SK-N-SH treated with all-trans-retinoic acid at 6 μM for 48 hours (cell line): Measurements from ENCODE around the gene AK1.

Source experiments
- ATAC-seq: fragments of 200-7000 bp; cut with Tn5 transposase; 3 replicates; pipeline ENCODE4 v1.9.1; 2020; ENCODE audit warnings: mild to moderate bottlenecking, moderate library complexity
- ARNTL ChIP-seq: fragments of 450-650 bp; formaldehyde crosslinking; IDR thresholded peaks from 2 replicates; pipeline ENCODE4 v1.5.0; 2020; ENCODE audit warnings: low read depth, mild to moderate bottlenecking, moderate library complexity, borderline replicate concordance
- BACH2 ChIP-seq: fragments of 250-450 bp; sonication (Bioruptor Pico); IDR thresholded peaks from 2 replicates; pipeline ENCODE4 v1.9.0; 2021; ENCODE audit warnings: mild to moderate bottlenecking, borderline replicate concordance
- CSDC2 ChIP-seq: fragments of 250-450 bp; sonication (Bioruptor Pico); IDR thresholded peaks from 2 replicates; pipeline ENCODE4 v1.5.0; 2020; ENCODE audit warnings: mild to moderate bottlenecking, moderate library complexity
- ESRRG ChIP-seq: fragments of 250-450 bp; sonication (Bioruptor Pico); IDR thresholded peaks from 2 replicates; pipeline ENCODE4 v1.6.1; 2021; ENCODE audit warnings: mild to moderate bottlenecking
- GLIS3 ChIP-seq: fragments of 250-450 bp; sonication (Bioruptor Pico); IDR thresholded peaks from 2 replicates; pipeline ENCODE4 v1.5.0; 2020; ENCODE audit warnings: mild to moderate bottlenecking, moderate library complexity
- ISL1 ChIP-seq: fragments of 250-450 bp; sonication (Bioruptor Pico); IDR thresholded peaks from 2 replicates; pipeline ENCODE4 v2.1.2; 2022; ENCODE audit warnings: mild to moderate bottlenecking, moderate library complexity
- OSR1 ChIP-seq: fragments of 250-450 bp; sonication (Bioruptor Pico); IDR thresholded peaks from 2 replicates; pipeline ENCODE4 v1.8.0; 2022; ENCODE audit warnings: moderate library complexity, mild to moderate bottlenecking, inconsistent platforms
- SNAI2 ChIP-seq: fragments of 250-450 bp; sonication (Bioruptor Pico); IDR thresholded peaks from 2 replicates; pipeline ENCODE4 v1.5.0; 2020; ENCODE audit warnings: mild to moderate bottlenecking, moderate library complexity
- TOX ChIP-seq: fragments of 250-450 bp; sonication (Bioruptor Pico); IDR thresholded peaks from 2 replicates; pipeline ENCODE4 v1.8.0; 2021; ENCODE audit warnings: mild to moderate bottlenecking, moderate library complexity, borderline replicate concordance
- ZNF565 ChIP-seq: fragments of 450-650 bp; formaldehyde crosslinking; conservative IDR thresholded peaks from 2 replicates; pipeline ENCODE4 v1.5.0; 2020; ENCODE audit warnings: low read depth, mild to moderate bottlenecking, moderate library complexity
- ZNF8 ChIP-seq: fragments of 450-650 bp; formaldehyde crosslinking; IDR thresholded peaks from 2 replicates; pipeline ENCODE4 v1.5.0; 2020; ENCODE audit warnings: mild to moderate bottlenecking, moderate library complexity
- TF ChIP-seq, protein P1 (sequence below): fragments of 250-450 bp; sonication (Bioruptor Pico); IDR thresholded peaks from 2 replicates; pipeline ENCODE4 v1.8.0; 2020; ENCODE audit warnings: mild to moderate bottlenecking, moderate library complexity, borderline replicate concordance
- TF ChIP-seq, protein P2 (sequence below): fragments of 250-450 bp; sonication (Bioruptor Pico); IDR thresholded peaks from 2 replicates; pipeline ENCODE4 v1.8.0; 2021; ENCODE audit warnings: low read depth, mild to moderate bottlenecking, moderate library complexity, borderline replicate concordance
- TF ChIP-seq, protein P3 (sequence below): fragments of 250-450 bp; sonication (Bioruptor Pico); IDR thresholded peaks from 2 replicates; pipeline ENCODE4 v1.5.0; 2020; ENCODE audit warnings: mild to moderate bottlenecking, moderate library complexity

Gene AK1

DNA sequence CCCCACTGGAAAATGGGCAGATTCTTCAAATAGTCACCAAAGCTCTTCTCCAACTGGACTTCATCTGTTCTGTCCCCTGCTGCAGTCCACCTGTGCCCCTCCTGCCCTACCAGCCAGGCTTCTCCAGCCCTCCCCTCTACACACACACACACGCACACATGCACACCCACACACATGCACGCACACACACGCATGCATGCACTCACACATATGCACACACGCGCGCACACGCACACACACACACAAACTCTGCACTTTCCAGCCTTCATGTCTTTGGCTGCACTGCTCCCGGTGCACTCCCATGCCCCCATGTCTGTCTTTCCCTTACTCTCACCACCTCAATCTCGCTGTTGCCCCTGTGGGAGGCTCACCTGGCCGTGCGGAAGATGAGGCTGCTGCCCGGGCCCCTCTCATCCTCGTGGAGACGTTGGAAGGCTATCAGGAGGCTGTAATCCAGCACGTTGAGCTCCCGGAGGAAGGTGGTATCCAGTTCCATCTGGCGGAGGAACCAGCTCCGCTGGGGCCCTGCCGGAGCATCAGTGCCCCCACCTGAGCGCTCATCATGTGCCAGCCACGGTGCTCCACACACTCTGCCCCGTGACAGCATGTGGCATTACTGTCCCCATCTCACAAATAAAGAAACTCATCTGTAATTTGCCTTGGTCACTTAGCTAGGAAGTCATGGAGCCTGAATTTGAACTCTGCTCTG lies 47.4 kb upstream of the AK1 start (continued):
- TF ChIP-seq BACH2 (CRISPR knock-in tag) (no peak), ZNF565 (CRISPR knock-in tag) (no peak)
- TF ChIP-seq, protein P1, sequence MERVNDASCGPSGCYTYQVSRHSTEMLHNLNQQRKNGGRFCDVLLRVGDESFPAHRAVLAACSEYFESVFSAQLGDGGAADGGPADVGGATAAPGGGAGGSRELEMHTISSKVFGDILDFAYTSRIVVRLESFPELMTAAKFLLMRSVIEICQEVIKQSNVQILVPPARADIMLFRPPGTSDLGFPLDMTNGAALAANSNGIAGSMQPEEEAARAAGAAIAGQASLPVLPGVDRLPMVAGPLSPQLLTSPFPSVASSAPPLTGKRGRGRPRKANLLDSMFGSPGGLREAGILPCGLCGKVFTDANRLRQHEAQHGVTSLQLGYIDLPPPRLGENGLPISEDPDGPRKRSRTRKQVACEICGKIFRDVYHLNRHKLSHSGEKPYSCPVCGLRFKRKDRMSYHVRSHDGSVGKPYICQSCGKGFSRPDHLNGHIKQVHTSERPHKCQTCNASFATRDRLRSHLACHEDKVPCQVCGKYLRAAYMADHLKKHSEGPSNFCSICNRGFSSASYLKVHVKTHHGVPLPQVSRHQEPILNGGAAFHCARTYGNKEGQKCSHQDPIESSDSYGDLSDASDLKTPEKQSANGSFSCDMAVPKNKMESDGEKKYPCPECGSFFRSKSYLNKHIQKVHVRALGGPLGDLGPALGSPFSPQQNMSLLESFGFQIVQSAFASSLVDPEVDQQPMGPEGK (CRISPR knock-in tag) = no peak

DNA sequence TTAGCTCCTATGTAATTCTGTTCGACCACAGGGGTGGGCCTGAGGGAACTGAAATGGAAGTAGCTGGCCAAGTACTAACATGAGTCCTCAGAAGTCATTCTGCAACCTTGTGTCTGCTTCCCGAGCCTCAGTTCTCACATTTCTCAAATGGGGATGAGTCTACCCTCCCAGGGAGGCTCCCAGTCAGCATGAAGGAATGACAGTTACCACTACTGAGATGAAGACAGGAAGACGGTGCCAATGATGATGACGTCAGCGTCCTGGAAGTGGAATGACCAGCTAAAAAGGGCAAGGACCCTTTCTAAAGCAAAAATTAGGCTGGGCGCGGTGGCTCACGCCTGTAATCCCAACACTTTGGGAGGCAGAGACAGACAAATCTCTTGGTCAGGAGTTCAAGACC lies 46.3 kb upstream of the AK1 start:
- TF ChIP-seq, protein P1 (CRISPR knock-in tag) = no peak
- TF ChIP-seq ESRRG (CRISPR knock-in tag) (no peak), ARNTL (CRISPR knock-in tag) (no peak), SNAI2 (CRISPR knock-in tag) (no peak), ZNF8 (CRISPR knock-in tag) (no peak), BACH2 (CRISPR knock-in tag) (no peak), OSR1 (CRISPR knock-in tag) (no peak), CSDC2 (no peak), TOX (CRISPR knock-in tag) (no peak), ZNF565 (CRISPR knock-in tag) (no peak), GLIS3 (no peak)
- TF ChIP-seq, protein P2, sequence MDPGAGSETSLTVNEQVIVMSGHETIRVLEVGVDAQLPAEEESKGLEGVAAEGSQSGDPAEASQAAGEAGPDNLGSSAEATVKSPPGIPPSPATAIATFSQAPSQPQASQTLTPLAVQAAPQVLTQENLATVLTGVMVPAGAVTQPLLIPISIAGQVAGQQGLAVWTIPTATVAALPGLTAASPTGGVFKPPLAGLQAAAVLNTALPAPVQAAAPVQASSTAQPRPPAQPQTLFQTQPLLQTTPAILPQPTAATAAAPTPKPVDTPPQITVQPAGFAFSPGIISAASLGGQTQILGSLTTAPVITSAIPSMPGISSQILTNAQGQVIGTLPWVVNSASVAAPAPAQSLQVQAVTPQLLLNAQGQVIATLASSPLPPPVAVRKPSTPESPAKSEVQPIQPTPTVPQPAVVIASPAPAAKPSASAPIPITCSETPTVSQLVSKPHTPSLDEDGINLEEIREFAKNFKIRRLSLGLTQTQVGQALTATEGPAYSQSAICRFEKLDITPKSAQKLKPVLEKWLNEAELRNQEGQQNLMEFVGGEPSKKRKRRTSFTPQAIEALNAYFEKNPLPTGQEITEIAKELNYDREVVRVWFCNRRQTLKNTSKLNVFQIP (CRISPR knock-in tag) = no peak

DNA sequence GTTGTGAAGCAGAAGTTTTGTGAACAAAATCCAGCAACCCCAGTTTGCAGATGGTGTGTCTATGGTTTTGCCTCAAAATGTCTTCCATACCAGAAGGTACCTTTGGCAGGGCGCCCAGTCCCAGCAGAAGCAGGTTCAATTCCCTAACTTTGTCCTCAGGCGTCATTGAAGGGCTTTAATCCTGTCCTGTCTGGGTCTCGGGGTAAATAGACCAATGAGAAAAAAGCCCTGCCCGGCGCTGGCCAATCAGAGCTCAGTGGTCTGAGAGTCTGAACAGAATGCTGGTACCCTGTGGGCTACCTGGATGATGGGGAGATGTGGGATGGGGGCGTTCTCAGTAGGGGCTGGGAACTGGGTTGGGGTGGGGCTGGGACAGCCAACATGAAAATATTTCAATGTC lies 45.6 kb upstream of the AK1 start:
- no peak for ATAC-seq
- TF ChIP-seq, protein P2 (CRISPR knock-in tag) = no peak
- no peak for TF ChIP-seq OSR1 (CRISPR knock-in tag)
- TF ChIP-seq ISL1 (CRISPR knock-in tag) = no peak
- no peak for TF ChIP-seq SNAI2 (CRISPR knock-in tag)

More for the DNA sequence above, 46.3 kb upstream of the AK1 start:
- peak; percentile 35 for ATAC-seq

DNA sequence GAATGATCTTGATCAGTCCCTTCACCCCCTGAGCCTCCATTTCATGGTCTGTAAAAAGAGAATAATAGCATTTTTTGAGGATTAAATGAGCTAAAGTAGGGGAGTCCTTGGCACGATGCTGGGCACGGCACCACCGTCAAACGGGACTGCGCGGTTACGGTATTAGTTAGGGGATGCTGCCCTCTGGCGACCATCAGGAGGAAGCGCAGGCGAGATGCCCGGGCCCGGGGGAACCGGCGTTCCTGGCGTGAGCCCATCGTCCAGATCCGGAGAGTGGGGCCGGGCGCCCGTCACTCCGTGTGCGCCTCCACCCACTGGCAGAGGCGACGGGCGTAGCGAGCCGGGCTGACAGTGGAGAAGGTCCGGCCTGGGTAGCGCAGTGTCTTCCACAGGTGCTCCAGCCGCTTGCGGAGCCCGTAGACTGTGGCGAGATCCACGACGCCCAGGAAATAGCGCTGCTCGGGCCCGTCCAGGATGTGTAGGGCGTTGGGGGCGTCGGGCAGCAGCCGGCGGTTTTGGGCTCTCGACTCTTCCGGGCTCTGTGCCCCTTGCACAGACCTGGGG lies 44.2 kb upstream of the AK1 start:
- ATAC-seq = peak; percentile 25

More for the DNA sequence above, 44.2 kb upstream of the AK1 start:
- TF ChIP-seq, protein P3, sequence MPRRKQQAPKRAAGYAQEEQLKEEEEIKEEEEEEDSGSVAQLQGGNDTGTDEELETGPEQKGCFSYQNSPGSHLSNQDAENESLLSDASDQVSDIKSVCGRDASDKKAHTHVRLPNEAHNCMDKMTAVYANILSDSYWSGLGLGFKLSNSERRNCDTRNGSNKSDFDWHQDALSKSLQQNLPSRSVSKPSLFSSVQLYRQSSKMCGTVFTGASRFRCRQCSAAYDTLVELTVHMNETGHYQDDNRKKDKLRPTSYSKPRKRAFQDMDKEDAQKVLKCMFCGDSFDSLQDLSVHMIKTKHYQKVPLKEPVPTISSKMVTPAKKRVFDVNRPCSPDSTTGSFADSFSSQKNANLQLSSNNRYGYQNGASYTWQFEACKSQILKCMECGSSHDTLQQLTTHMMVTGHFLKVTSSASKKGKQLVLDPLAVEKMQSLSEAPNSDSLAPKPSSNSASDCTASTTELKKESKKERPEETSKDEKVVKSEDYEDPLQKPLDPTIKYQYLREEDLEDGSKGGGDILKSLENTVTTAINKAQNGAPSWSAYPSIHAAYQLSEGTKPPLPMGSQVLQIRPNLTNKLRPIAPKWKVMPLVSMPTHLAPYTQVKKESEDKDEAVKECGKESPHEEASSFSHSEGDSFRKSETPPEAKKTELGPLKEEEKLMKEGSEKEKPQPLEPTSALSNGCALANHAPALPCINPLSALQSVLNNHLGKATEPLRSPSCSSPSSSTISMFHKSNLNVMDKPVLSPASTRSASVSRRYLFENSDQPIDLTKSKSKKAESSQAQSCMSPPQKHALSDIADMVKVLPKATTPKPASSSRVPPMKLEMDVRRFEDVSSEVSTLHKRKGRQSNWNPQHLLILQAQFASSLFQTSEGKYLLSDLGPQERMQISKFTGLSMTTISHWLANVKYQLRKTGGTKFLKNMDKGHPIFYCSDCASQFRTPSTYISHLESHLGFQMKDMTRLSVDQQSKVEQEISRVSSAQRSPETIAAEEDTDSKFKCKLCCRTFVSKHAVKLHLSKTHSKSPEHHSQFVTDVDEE (CRISPR knock-in tag) = 0 out of 2 replicates have a peak, but pooled peaks have one; percentile 23
- no peak for TF ChIP-seq GLIS3
